HepG2 (cell line): Measurements from ENCODE around the gene LASP1. TPM values are rescaled to one million over a fixed set of nuclear protein-coding genes. Genes with fewer than 3 reads are reported as not detected.

Experiments
- ATAC-seq: fragments of 200-7000 bp; cut with Tn5 transposase; 3 replicates; pipeline ENCODE4 v1.9.1; 2020; ENCODE audit warnings: mild to moderate bottlenecking, moderate library complexity
- BruUV-seq: library from RNA; stranded (reverse); fragments of 400-500 nt; replicated peaks from 2 replicates; lab custom pipeline; 2021; lab: Mats Ljungman, UMichigan
- CTCF ChIA-PET: fragments of 300-600 bp; formaldehyde crosslinking; extraction: SDS; loops from one replicate; lab custom pipeline; 2021; ENCODE audit warnings: low total read pairs, inconsistent platforms, low intra/inter-chr PET ratio; lab: Yijun Ruan, JAX
- POLR2A ChIA-PET: fragments of 350-600 bp; sonication (Branson Sonifier 250); formaldehyde crosslinking; loops from one replicate; lab custom pipeline; 2020; ENCODE audit warnings: antibody characterized with exemption, inconsistent platforms; lab: Yijun Ruan, JAX
- DNase-seq: peaks from one replicate; pipeline ENCODE4 v3.0.0-alpha.2; 2015; ENCODE audit warnings: low spot score
- FAIRE-seq: peaks from 3 replicates; lab custom pipeline; 2011; peaks lifted over from hg19 to GRCh38; lab: Jason Lieb, UNC
- H2AFZ ChIP-seq: one replicate; pipeline ENCODE4 v1.6.1; 2011; ENCODE audit warnings: low read length, inconsistent platforms
- H3K27ac ChIP-seq: fragments of 300-600 bp; 3 replicates; pipeline ENCODE4 v1.8.0; 2011; ENCODE audit warnings: mixed run types, mild to moderate bottlenecking, mixed read lengths, low read length, inconsistent platforms; ENCODE audit not compliant: insufficient read depth; ENCODE audit errors: extremely low read length
- H3K27me3 ChIP-seq, 2 experiments: fragments of 200-600 bp in 1 of 2; 2 replicates in 1 of 2; 3 replicates in 1 of 2; pipeline versions ENCODE4 v1.6.0 to v1.8.0; 2011; ENCODE audit warnings: low read length in 2 of 2, mild to moderate bottlenecking in 2 of 2, moderate library complexity in 2 of 2, inconsistent platforms in 1 of 2; ENCODE audit not compliant: insufficient read depth in 2 of 2, control insufficient read depth in 1 of 2
- H3K36me3 ChIP-seq, 2 experiments: fragments of 200-600 bp in 1 of 2; replicated peaks in 1 of 2; 2 replicates in 1 of 2; 3 replicates in 1 of 2; pipeline versions ENCODE4 v1.5.1 to v1.8.0; 2011; ENCODE audit warnings: low read length in 2 of 2, inconsistent platforms in 1 of 2; ENCODE audit not compliant: insufficient read depth in 2 of 2, control insufficient read depth in 1 of 2
- H3K4me1 ChIP-seq: 2 replicates; pipeline ENCODE4 v1.5.1; 2012; ENCODE audit warnings: low read length, inconsistent platforms; ENCODE audit not compliant: insufficient read depth
- H3K4me2 ChIP-seq: 2 replicates; pipeline ENCODE4 v1.6.0; 2011; ENCODE audit warnings: low read depth, low read length, inconsistent platforms
- H3K4me3 ChIP-seq, 3 experiments: fragments of 200-600 bp in 1 of 3; sonication (generic), shearing (Covaris generic) in 1 of 3; replicated peaks in 1 of 3; 2 replicates each; pipeline ENCODE4 v1.5.1; 2011 to 2016; ENCODE audit warnings: low read length in 3 of 3, inconsistent platforms in 2 of 3, low read depth in 2 of 3, mild to moderate bottlenecking in 2 of 3, control low read depth in 1 of 3, mixed read lengths in 1 of 3; ENCODE audit not compliant: insufficient read depth in 1 of 3
- H3K79me2 ChIP-seq: one replicate; pipeline ENCODE4 v1.6.1; 2011; ENCODE audit warnings: low read length, inconsistent platforms; ENCODE audit not compliant: insufficient read depth
- H3K9ac ChIP-seq: 2 replicates; pipeline ENCODE4 v1.6.0; 2011; ENCODE audit warnings: mild to moderate bottlenecking, low read depth, low read length, inconsistent platforms; ENCODE audit not compliant: insufficient read depth
- H3K9me3 ChIP-seq: 2 replicates; pipeline ENCODE4 v1.5.1; 2012; ENCODE audit warnings: mild to moderate bottlenecking, low read length
- H4K20me1 ChIP-seq: 2 replicates; pipeline ENCODE4 v1.6.0; 2011; ENCODE audit warnings: inconsistent platforms, mild to moderate bottlenecking, low read length, moderate library complexity; ENCODE audit not compliant: insufficient read depth
- DNMT3B ChIP-seq: conservative IDR thresholded peaks from 2 replicates; pipeline ENCODE4 v1.6.1; 2016; ENCODE audit warnings: missing biosample characterization, control low read depth
- ELF1 ChIP-seq: sonication (generic); formaldehyde crosslinking; IDR thresholded peaks from 2 replicates; pipeline ENCODE4 v1.4.0; 2020; ENCODE audit warnings: missing genetic modification reagents
- FOXK2 ChIP-seq: fragments of 450-650 bp; IDR thresholded peaks from 2 replicates; pipeline ENCODE4 v1.6.1; 2016
- HDAC1 ChIP-seq: sonication (generic); formaldehyde crosslinking; IDR thresholded peaks from 2 replicates; pipeline ENCODE4 v1.5.1; 2020; ENCODE audit warnings: mild to moderate bottlenecking, missing genetic modification reagents
- KDM6A ChIP-seq: IDR thresholded peaks from 2 replicates; pipeline ENCODE4 v1.6.1; 2016; ENCODE audit warnings: low read depth
- NR1H2 ChIP-seq: sonication (generic); formaldehyde crosslinking; IDR thresholded peaks from 2 replicates; pipeline ENCODE4 v1.8.1; 2022; ENCODE audit warnings: low read depth, missing genetic modification reagents, borderline replicate concordance
- NR2F2 ChIP-seq: IDR thresholded peaks from 2 replicates; pipeline ENCODE4 v1.6.1; 2012; ENCODE audit warnings: low read depth, inconsistent platforms, borderline replicate concordance
- ZNF10 ChIP-seq: sonication (generic); formaldehyde crosslinking; IDR thresholded peaks from 2 replicates; pipeline ENCODE4 v1.4.0; 2020; ENCODE audit warnings: mild to moderate bottlenecking, low read depth, missing genetic modification reagents, borderline replicate concordance
- ZNF230 ChIP-seq: sonication (generic); formaldehyde crosslinking; IDR thresholded peaks from 2 replicates; pipeline ENCODE4 v1.4.0; 2020; ENCODE audit warnings: mild to moderate bottlenecking, missing genetic modification reagents
- ZNF263 ChIP-seq: sonication (generic); formaldehyde crosslinking; IDR thresholded peaks from 2 replicates; pipeline ENCODE4 v1.4.0; 2020; ENCODE audit warnings: missing genetic modification reagents
- ZNF335 ChIP-seq: sonication (generic); formaldehyde crosslinking; IDR thresholded peaks from 2 replicates; pipeline ENCODE4 v1.4.0; 2020; ENCODE audit warnings: missing genetic modification reagents
- ZSCAN31 ChIP-seq: sonication (generic); formaldehyde crosslinking; IDR thresholded peaks from 2 replicates; pipeline ENCODE4 v1.5.0; 2020; ENCODE audit warnings: low read depth, mild to moderate bottlenecking, missing genetic modification reagents
- WGBS: methylation state at CpG from one replicate; pipeline ENCODE4 v1.1.6; 2017; ENCODE audit warnings: low lambda C conversion rate; 5-methylcytosine and 5-hydroxymethylcytosine counted together
- in situ Hi-C: cut with HindIII; loops from 2 replicates; pipeline ENCODE4 v1.10.0; 2017; ENCODE audit warnings: low pct_unique_long_range_greater_than_20kb; ENCODE audit not compliant: extremely low pct_ligation_motif_present
- intact Hi-C: fragments of 100-400 bp; cut with micrococcal nuclease; formaldehyde crosslinking; loops from one replicate; pipeline ENCODE4 v1.10.0; 2022; ENCODE audit not compliant: unreplicated experiment
- polyA plus RNA-seq, 8 experiments: library from polyadenylated mRNA; depleted of rRNA in 3 of 8; stranded (reverse) in 7 of 8; unstranded in 1 of 8; fragments of >200 nt; fragmentation: Illumina TruSeq in 4 of 8; extraction: Trizol in 4 of 8; gene quantifications; 2 replicates each; pipeline versions ENCODE4 v1.2.1 to v1.2.3, GENCODE V29; 2011 to 2016; ENCODE audit warnings: low read depth in 4 of 8, missing spikeins in 1 of 8, mixed read lengths in 1 of 8; ENCODE audit not compliant: insufficient read depth in 1 of 8
- total RNA-seq, 5 experiments: library from RNA; depleted of rRNA; stranded (reverse); fragments of >200 nt; fragmentation: Illumina TruSeq; extraction: Trizol; gene quantifications; 2 replicates each; pipeline ENCODE4 v1.2.3, GENCODE V29; 2016; ENCODE audit warnings: low read depth in 1 of 5
- TF ChIP-seq, protein P1 (sequence below): IDR thresholded peaks from 2 replicates; pipeline ENCODE4 v1.6.1; 2016; ENCODE audit warnings: missing genetic modification reagents, missing compliant biosample characterization
- TF ChIP-seq, protein P2 (sequence below): sonication (generic); formaldehyde crosslinking; IDR thresholded peaks from 2 replicates; pipeline ENCODE4 v1.5.0; 2020; ENCODE audit warnings: mild to moderate bottlenecking, missing genetic modification reagents
- TF ChIP-seq, protein P3 (sequence below): sonication (generic); formaldehyde crosslinking; IDR thresholded peaks from 2 replicates; pipeline ENCODE4 v1.4.0; 2020; ENCODE audit warnings: missing genetic modification reagents

The LASP1 gene
- total and polyA plus RNA-seq, 2 of the 13 experiments (the other 11 are each of a cell fraction or from before 2014, with no cell fraction given): 70.1 to 97.0 TPM

DNA sequence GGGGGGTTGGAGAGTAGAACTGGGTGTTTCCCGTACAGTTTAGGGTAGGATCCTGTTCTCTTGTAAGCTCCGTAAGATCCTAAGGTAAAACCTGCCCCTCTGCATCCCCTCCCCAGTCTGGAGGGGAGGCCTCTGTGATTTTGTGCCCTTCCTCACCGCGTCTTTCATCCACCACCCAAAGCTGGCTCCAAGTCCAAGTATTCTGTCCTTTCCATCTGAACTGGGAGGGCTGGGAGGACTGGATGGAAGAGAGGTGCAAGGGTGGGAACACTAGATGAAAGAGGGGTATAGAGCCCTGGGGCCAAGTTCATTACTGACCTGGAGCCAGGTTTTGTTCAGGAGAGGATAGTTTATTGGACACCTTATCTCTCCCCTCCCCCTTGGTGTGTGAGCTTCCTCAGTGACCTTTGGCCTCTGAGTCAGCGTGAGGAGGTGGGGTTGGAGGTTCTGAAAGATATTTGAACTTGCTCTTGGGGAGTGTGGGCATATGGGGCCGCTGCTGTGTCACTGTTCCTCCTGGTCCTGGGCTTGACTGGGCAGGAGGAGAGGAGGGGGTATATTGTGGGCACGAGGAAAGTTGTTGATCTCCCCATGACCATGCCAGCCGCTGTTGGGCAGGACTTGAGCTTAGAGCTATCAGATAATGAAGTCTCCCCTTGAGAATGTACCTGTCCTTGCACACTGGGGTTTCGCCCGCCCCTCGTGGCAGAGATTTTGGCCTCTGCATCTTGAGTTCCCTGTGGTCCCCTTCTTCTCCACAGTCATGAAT lies 1.6 kb downstream of the LASP1 start:
- in situ Hi-C loops: no loop called here
- TF ChIP-seq ZSCAN31 (CRISPR knock-in tag) (0 out of 2 replicates have a peak, but pooled peaks have one; percentile 45), NR2F2 (peak; percentile 92), FOXK2 (no peak), ELF1 (CRISPR knock-in tag) (peak; percentile 66), HDAC1 (CRISPR knock-in tag) (peak; percentile 78), NR1H2 (CRISPR knock-in tag) (no peak), KDM6A (CRISPR knock-in tag) (peak; percentile 82), ZNF10 (CRISPR knock-in tag) (no peak), ZNF335 (CRISPR knock-in tag) (no peak), ZNF263 (CRISPR knock-in tag) (peak; percentile 77), DNMT3B (CRISPR knock-in tag) (no peak), ZNF230 (no peak)
- TF ChIP-seq, protein P1, sequence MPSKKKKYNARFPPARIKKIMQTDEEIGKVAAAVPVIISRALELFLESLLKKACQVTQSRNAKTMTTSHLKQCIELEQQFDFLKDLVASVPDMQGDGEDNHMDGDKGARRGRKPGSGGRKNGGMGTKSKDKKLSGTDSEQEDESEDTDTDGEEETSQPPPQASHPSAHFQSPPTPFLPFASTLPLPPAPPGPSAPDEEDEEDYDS (CRISPR knock-in tag): peak; percentile 87
- TF ChIP-seq, protein P2, sequence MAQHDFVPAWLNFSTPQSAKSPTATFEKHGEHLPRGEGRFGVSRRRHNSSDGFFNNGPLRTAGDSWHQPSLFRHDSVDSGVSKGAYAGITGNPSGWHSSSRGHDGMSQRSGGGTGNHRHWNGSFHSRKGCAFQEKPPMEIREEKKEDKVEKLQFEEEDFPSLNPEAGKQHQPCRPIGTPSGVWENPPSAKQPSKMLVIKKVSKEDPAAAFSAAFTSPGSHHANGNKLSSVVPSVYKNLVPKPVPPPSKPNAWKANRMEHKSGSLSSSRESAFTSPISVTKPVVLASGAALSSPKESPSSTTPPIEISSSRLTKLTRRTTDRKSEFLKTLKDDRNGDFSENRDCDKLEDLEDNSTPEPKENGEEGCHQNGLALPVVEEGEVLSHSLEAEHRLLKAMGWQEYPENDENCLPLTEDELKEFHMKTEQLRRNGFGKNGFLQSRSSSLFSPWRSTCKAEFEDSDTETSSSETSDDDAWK: no peak
- TF ChIP-seq, protein P3, sequence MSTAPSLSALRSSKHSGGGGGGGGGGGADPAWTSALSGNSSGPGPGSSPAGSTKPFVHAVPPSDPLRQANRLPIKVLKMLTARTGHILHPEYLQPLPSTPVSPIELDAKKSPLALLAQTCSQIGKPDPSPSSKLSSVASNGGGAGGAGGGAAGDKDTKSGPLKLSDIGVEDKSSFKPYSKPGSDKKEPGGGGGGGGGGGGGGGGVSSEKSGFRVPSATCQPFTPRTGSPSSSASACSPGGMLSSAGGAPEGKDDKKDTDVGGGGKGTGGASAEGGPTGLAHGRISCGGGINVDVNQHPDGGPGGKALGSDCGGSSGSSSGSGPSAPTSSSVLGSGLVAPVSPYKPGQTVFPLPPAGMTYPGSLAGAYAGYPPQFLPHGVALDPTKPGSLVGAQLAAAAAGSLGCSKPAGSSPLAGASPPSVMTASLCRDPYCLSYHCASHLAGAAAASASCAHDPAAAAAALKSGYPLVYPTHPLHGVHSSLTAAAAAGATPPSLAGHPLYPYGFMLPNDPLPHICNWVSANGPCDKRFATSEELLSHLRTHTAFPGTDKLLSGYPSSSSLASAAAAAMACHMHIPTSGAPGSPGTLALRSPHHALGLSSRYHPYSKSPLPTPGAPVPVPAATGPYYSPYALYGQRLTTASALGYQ (CRISPR knock-in tag): peak; percentile 82; the same call in 1 of the 2 replicates

More for the DNA sequence above, 1.6 kb downstream of the LASP1 start:
- H3K36me3 ChIP-seq: peaks cover 5 to 21% of the 10 kb centered on the region in 2 experiments; a peak in 4 of 5 replicates
- ATAC-seq (peak; percentile 31), FAIRE-seq (peak; percentile 99), DNase-seq (peak; percentile 98)
- H3K4me2 ChIP-seq: peak overlapping the region; percentile 87
- POLR2A ChIA-PET: interaction anchor here (0.6 to 7.3 kb wide), 25 partner anchors 10 to 1333 kb away, joined by 3 to 175 read pairs (median 9); partner anchors contain the start of genes CWC25, LASP1NB, MED1 and PIP4K2B
- H3K4me3 ChIP-seq: peak overlapping the region; percentile 96 to 99 (median 98)
- H3K4me1 ChIP-seq: peaks cover 48% of the 10 kb centered on the region
- CTCF ChIA-PET: interaction anchor here (1.8 kb wide), 1 partner anchor 44 kb away, joined by 3 read pairs; no protein-coding TSS in a partner anchor
- no peak overlapping the region for H2AFZ ChIP-seq
- H3K9me3 ChIP-seq: no peaks in the 10 kb centered on the region
- peak overlapping the region; percentile 76 for H3K27ac ChIP-seq
- peak overlapping the region; percentile 87 for H3K9ac ChIP-seq
- peaks cover 59% of the 10 kb centered on the region for H3K79me2 ChIP-seq
- peaks cover 0 to 2% of the 10 kb centered on the region in 2 experiments; a peak in 2 of 5 replicates for H3K27me3 ChIP-seq
- intact Hi-C loops: loop anchor here (5.0 kb wide), 2 partner anchors 46 to 281 kb away; partner anchors contain the start of gene PLXDC1
- BruUV-seq: no TSS peak
- H4K20me1 ChIP-seq: peaks cover 43% of the 10 kb centered on the region
- WGBS: 16% methylated on average over 11 of the region's 11 CpGs
